ENCODE measurements around the gene NADK. TPM values are rescaled to one million over a fixed set of nuclear protein-coding genes. Genes with fewer than 3 reads are reported as not detected.
A peak's percentile ranks its signal among the peaks of the same experiment; 100 is the strongest.

NADK gene
- total and polyA plus RNA-seq, 2 of the 13 experiments (the other 11 are each of a cell fraction or from before 2014, with no cell fraction given), result 56.6 to 60.1 TPM

GRCh38 chr1:1782399-1783221 lies 4.3 kb upstream of the NADK start (continued):
- TF ChIP-seq HDAC1 (CRISPR knock-in tag; IDR thresholded peaks at IDR 0.05) (peak; percentile 47; the same call in 1 of the 2 replicates), KLF13 (CRISPR knock-in tag; IDR thresholded peaks at IDR 0.05) (no peak), ZNF234 (CRISPR knock-in tag; conservative IDR thresholded peaks at IDR 0.05) (no peak; the same call in 1 of the 2 replicates), IRF9 (CRISPR knock-in tag; IDR thresholded peaks at IDR 0.05; ENCODE audit: borderline replicate concordance) (0 out of 2 replicates have a peak, but pooled peaks have one; percentile 29), PBX2 (CRISPR knock-in tag; IDR thresholded peaks at IDR 0.05) (no peak), MTA1 (CRISPR knock-in tag; IDR thresholded peaks at IDR 0.05; ENCODE audit: borderline replicate concordance) (no peak), ZFP82 (CRISPR knock-in tag; IDR thresholded peaks at IDR 0.05; ENCODE audit: borderline replicate concordance) (no peak), SIN3A (IDR thresholded peaks at IDR 0.05; ENCODE audit: borderline replicate concordance, low read depth, low read length) (0 out of 2 replicates have a peak, but pooled peaks have one; percentile 49), GZF1 (CRISPR knock-in tag; IDR thresholded peaks at IDR 0.05) (no peak), HNF4A (CRISPR knock-in tag; IDR thresholded peaks at IDR 0.05) (no peak), ZNF678 (CRISPR knock-in tag; IDR thresholded peaks at IDR 0.05) (no peak), CREBL2 (CRISPR knock-in tag; IDR thresholded peaks at IDR 0.05; ENCODE audit: borderline replicate concordance) (no peak), ZNF331 (CRISPR knock-in tag; IDR thresholded peaks at IDR 0.05) (0 out of 2 replicates have a peak, but pooled peaks have one; percentile 22), IRF1 (CRISPR knock-in tag; IDR thresholded peaks at IDR 0.05; ENCODE audit: low read depth) (no peak), ZNF775 (CRISPR knock-in tag; IDR thresholded peaks at IDR 0.05; ENCODE audit: borderline replicate concordance) (no peak), HOXA9 (CRISPR knock-in tag; IDR thresholded peaks at IDR 0.05; ENCODE audit: borderline replicate concordance) (no peak), SNAPC5 (CRISPR knock-in tag; IDR thresholded peaks at IDR 0.05; ENCODE audit: borderline replicate concordance) (no peak), ZNF607 (CRISPR knock-in tag; IDR thresholded peaks at IDR 0.05; ENCODE audit: borderline replicate concordance) (no peak; the same call in 1 of the 2 replicates), GMEB1 (CRISPR knock-in tag; IDR thresholded peaks at IDR 0.05; ENCODE audit: borderline replicate concordance) (no peak; the same call in 1 of the 2 replicates), FOXK2 (IDR thresholded peaks at IDR 0.05) (no peak), FOXA3 (CRISPR knock-in tag; IDR thresholded peaks at IDR 0.05) (peak; percentile 87), CEBPB (IDR thresholded peaks at IDR 0.05; ENCODE audit: borderline replicate concordance, low read depth, low read length) (no peak), DRAP1 (CRISPR knock-in tag; IDR thresholded peaks at IDR 0.05) (no peak), ETV5 (CRISPR knock-in tag; IDR thresholded peaks at IDR 0.05; ENCODE audit: borderline replicate concordance) (peak; percentile 72; the same call in 1 of the 2 replicates)

Data from HepG2 (cell line).